A549 (cell line): ENCODE results near the gene APOBEC3H. TPM values are rescaled to one million over a fixed set of nuclear protein-coding genes. Genes with fewer than 3 reads are reported as not detected.

Source experiments
- ATAC-seq, 2 experiments: fragments of 200-7000 bp in 1 of 2; fragments of >200 bp in 1 of 2; cut with Nextera tagmentation in 1 of 2; cut with Tn5 transposase in 1 of 2; 3 replicates each; pipeline versions ENCODE4 v1.8.0 to v1.9.1; 2018 to 2020; ENCODE audit warnings: mild to moderate bottlenecking in 1 of 2, moderate library complexity in 1 of 2
- CTCF ChIA-PET: fragments of 300-600 bp; sonication (Branson Sonifier 250); formaldehyde crosslinking; extraction: SDS; loops from one replicate; lab custom pipeline; 2021; ENCODE audit warnings: antibody characterized with exemption, inconsistent platforms; lab: Yijun Ruan, JAX
- POLR2A ChIA-PET: fragments of 350-600 bp; formaldehyde crosslinking; extraction: SDS; loops from one replicate; lab custom pipeline; 2021; ENCODE audit warnings: antibody characterized with exemption, inconsistent platforms; lab: Yijun Ruan, JAX
- DNase-seq, 2 experiments: peaks; one replicate each; pipeline versions ENCODE4 v3.0.0 to v3.0.0-alpha.2; 2011 to 2016; ENCODE audit warnings: low read depth in 1 of 2, low spot score in 1 of 2
- FAIRE-seq: peaks from 2 replicates; lab custom pipeline; 2011; peaks lifted over from hg19 to GRCh38; lab: Jason Lieb, UNC
- H3K27ac ChIP-seq, 2 experiments: fragments of >200 bp; sonication (Bioruptor Twin); formaldehyde crosslinking; 3 replicates each; pipeline ENCODE4 v1.5.1; 2016 to 2017
- H3K4me1 ChIP-seq: fragments of >200 bp; sonication (Bioruptor Twin); formaldehyde crosslinking; 3 replicates; pipeline ENCODE4 v1.6.1; 2016
- H3K4me2 ChIP-seq: fragments of >200 bp; sonication (Bioruptor Twin); formaldehyde crosslinking; 3 replicates; pipeline ENCODE4 v1.6.1; 2016
- H3K4me3 ChIP-seq: fragments of >200 bp; sonication (Bioruptor Twin); formaldehyde crosslinking; 3 replicates; pipeline ENCODE4 v1.5.1; 2016
- H3K9me3 ChIP-seq: fragments of >200 bp; sonication (Bioruptor Twin); formaldehyde crosslinking; 3 replicates; pipeline ENCODE4 v1.6.1; 2016
- CEBPB ChIP-seq, 2 experiments: fragments of >200 bp in 1 of 2; sonication (Bioruptor Twin) in 1 of 2; formaldehyde crosslinking in 1 of 2; IDR thresholded peaks; 2 replicates each; pipeline ENCODE4 v1.6.1; 2012 to 2016
- CHD2 ChIP-seq: fragments of 150-350 bp; IDR thresholded peaks from 2 replicates; pipeline ENCODE4 v1.6.1; 2014; ENCODE audit warnings: low read length; ENCODE audit not compliant: partially characterized antibody
- ESRRA ChIP-seq: fragments of 150-350 bp; IDR thresholded peaks from 2 replicates; pipeline ENCODE4 v1.6.1; 2014; ENCODE audit warnings: mild to moderate bottlenecking, low read length, borderline replicate concordance
- FOXS1 ChIP-seq: fragments of 250-450 bp; sonication (Bioruptor Pico); IDR thresholded peaks from 2 replicates; pipeline ENCODE4 v1.5.0; 2020; ENCODE audit warnings: mild to moderate bottlenecking, moderate library complexity
- HOXB13 ChIP-seq: fragments of 250-450 bp; sonication (Bioruptor Pico); IDR thresholded peaks from 2 replicates; pipeline ENCODE4 v1.5.0; 2020; ENCODE audit warnings: low read depth, mild to moderate bottlenecking, moderate library complexity
- HOXB5 ChIP-seq: fragments of 250-450 bp; sonication (Bioruptor Pico); IDR thresholded peaks from 2 replicates; pipeline ENCODE4 v1.5.0; 2020; ENCODE audit warnings: mild to moderate bottlenecking, moderate library complexity
- JUN ChIP-seq, 2 experiments: fragments of >200 bp; sonication (Bioruptor Twin); formaldehyde crosslinking; IDR thresholded peaks; 2 replicates in 1 of 2; 3 replicates in 1 of 2; pipeline ENCODE4 v1.6.1; 2016 to 2017
- KDM5A ChIP-seq: fragments of 200-600 bp; sonication (generic); IDR thresholded peaks from 2 replicates; pipeline ENCODE4 v1.6.1; 2016; ENCODE audit warnings: antibody characterized with exemption, mild to moderate bottlenecking
- POLR2A ChIP-seq: IDR thresholded peaks from 2 replicates; pipeline ENCODE4 v1.6.1; 2012; ENCODE audit warnings: mild to moderate bottlenecking, low read length
- RCOR1 ChIP-seq: fragments of 150-350 bp; IDR thresholded peaks from 2 replicates; pipeline ENCODE4 v1.6.1; 2014; ENCODE audit warnings: antibody characterized with exemption, low read length, low read depth
- WGBS: methylation state at CpG from one replicate; pipeline ENCODE4 v1.1.6; 2017; ENCODE audit errors: missing lambda C conversion rate; 5-methylcytosine and 5-hydroxymethylcytosine counted together
- polyA plus RNA-seq, 4 experiments: library from polyadenylated mRNA; depleted of rRNA in 3 of 4; stranded (reverse); fragments of >200 nt; fragmentation: RNase III in 1 of 4; extraction: RNeasy Plus Mini Kit Qiagen cat#74134 plus additional on column Dnase treatment in 1 of 4; gene quantifications; 2 replicates in 3 of 4; 3 replicates in 1 of 4; pipeline ENCODE4 v1.2.3, GENCODE V29; 2011 to 2017
- TF ChIP-seq, protein P1 (sequence below): fragments of 450-650 bp; IDR thresholded peaks from 2 replicates; pipeline ENCODE4 v1.6.1; 2014; ENCODE audit warnings: antibody characterized with exemption
- TF ChIP-seq, protein P2 (sequence below): fragments of >200 bp; sonication (Bioruptor Twin); formaldehyde crosslinking; IDR thresholded peaks from 3 replicates; pipeline ENCODE4 v1.5.1; 2016
- TF ChIP-seq, protein P3 (sequence below): fragments of >200 bp; sonication (Bioruptor Twin); formaldehyde crosslinking; IDR thresholded peaks from 3 replicates; pipeline ENCODE4 v1.6.1; 2016
- TF ChIP-seq, protein P4 (sequence below): fragments of >200 bp; sonication (Bioruptor Twin); formaldehyde crosslinking; IDR thresholded peaks from 2 replicates; pipeline ENCODE4 v1.6.1; 2016
- TF ChIP-seq, protein P5 (sequence below): IDR thresholded peaks from 2 replicates; pipeline ENCODE4 v1.6.1; 2012
- TF ChIP-seq, protein P6 (sequence below): fragments of 200-600 bp; sonication (generic); IDR thresholded peaks from 2 replicates; pipeline ENCODE4 v1.6.1; 2016; ENCODE audit warnings: antibody characterized with exemption, mild to moderate bottlenecking, moderate library complexity

The APOBEC3H gene
- polyA plus RNA-seq, 2 of the 4 experiments (the other 2 are of a cell fraction), result 0.39 to 0.43 TPM

DNA sequence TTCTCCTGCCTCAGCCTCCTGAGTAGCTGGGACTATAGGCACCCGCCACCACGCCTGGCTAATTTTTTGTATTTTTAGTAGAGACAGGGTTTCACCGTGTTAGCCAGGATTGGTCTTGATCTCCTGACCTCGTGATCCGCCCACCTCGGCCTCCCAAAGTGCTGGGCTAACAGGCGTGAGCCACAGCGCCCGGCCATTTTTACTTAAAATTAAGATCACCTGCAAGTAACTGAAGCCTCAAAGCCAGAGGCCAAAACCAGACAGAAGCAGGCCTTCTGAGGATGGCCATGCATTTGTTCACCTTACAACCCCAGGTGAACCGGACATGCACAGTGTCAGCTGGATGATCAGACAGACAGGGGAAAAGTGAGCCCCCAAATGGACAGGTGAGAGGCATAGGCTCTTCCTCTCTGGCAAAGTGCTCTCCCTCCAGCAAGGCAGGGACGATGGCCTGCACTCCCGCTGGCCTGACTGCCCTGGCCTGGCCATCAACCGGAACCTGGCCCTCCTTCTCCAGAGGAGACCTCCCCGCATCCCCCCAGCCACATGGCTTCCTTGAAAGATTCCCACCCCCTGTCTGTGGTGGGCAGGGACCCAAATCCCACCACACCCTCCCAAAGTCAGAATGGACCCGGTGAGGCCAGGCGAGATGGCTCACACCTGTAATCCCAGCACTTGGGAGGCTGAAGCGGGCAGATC lies 25.9 kb downstream of the APOBEC3H start:
- Histone ChIP-seq H3K27ac (no peak overlapping the region), H3K4me2 (no peak overlapping the region), H3K4me3 (no peak overlapping the region), H3K4me1 (peaks cover under 1% of the 10 kb centered on the region; the same call in 1 of the 3 replicates), H3K9me3 (no peaks in the 10 kb centered on the region)
- CTCF ChIA-PET, result interaction anchor here (0.7 to 1.8 kb wide), 7 partner anchors 9 to 374 kb away, joined by 3 to 7 read pairs (median 3); no protein-coding TSS in a partner anchor
- FAIRE-seq (no peak), ATAC-seq (no peak), DNase-seq (no peak)
- POLR2A ChIA-PET, result no interaction called here
- TF ChIP-seq POLR2A, result no peak
- TF ChIP-seq CHD2, result no peak
- TF ChIP-seq, protein P1, sequence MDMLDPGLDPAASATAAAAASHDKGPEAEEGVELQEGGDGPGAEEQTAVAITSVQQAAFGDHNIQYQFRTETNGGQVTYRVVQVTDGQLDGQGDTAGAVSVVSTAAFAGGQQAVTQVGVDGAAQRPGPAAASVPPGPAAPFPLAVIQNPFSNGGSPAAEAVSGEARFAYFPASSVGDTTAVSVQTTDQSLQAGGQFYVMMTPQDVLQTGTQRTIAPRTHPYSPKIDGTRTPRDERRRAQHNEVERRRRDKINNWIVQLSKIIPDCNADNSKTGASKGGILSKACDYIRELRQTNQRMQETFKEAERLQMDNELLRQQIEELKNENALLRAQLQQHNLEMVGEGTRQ, result no peak
- TF ChIP-seq FOXS1 (CRISPR knock-in tag), result no peak
- no peak for TF ChIP-seq RCOR1
- TF ChIP-seq, protein P2, sequence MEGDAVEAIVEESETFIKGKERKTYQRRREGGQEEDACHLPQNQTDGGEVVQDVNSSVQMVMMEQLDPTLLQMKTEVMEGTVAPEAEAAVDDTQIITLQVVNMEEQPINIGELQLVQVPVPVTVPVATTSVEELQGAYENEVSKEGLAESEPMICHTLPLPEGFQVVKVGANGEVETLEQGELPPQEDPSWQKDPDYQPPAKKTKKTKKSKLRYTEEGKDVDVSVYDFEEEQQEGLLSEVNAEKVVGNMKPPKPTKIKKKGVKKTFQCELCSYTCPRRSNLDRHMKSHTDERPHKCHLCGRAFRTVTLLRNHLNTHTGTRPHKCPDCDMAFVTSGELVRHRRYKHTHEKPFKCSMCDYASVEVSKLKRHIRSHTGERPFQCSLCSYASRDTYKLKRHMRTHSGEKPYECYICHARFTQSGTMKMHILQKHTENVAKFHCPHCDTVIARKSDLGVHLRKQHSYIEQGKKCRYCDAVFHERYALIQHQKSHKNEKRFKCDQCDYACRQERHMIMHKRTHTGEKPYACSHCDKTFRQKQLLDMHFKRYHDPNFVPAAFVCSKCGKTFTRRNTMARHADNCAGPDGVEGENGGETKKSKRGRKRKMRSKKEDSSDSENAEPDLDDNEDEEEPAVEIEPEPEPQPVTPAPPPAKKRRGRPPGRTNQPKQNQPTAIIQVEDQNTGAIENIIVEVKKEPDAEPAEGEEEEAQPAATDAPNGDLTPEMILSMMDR, result no peak
- TF ChIP-seq, protein P3, sequence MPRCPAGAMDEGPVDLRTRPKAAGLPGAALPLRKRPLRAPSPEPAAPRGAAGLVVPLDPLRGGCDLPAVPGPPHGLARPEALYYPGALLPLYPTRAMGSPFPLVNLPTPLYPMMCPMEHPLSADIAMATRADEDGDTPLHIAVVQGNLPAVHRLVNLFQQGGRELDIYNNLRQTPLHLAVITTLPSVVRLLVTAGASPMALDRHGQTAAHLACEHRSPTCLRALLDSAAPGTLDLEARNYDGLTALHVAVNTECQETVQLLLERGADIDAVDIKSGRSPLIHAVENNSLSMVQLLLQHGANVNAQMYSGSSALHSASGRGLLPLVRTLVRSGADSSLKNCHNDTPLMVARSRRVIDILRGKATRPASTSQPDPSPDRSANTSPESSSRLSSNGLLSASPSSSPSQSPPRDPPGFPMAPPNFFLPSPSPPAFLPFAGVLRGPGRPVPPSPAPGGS, result no peak
- no peak for TF ChIP-seq KDM5A
- TF ChIP-seq, protein P4, sequence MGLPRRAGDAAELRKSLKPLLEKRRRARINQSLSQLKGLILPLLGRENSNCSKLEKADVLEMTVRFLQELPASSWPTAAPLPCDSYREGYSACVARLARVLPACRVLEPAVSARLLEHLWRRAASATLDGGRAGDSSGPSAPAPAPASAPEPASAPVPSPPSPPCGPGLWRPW, result no peak
- TF ChIP-seq, protein P5, sequence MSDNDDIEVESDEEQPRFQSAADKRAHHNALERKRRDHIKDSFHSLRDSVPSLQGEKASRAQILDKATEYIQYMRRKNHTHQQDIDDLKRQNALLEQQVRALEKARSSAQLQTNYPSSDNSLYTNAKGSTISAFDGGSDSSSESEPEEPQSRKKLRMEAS, result no peak
- no peak for TF ChIP-seq CEBPB (IDR thresholded peaks at IDR 0.05)
- TF ChIP-seq HOXB5 (CRISPR knock-in tag), result no peak
- no peak for TF ChIP-seq HOXB13 (CRISPR knock-in tag)
- TF ChIP-seq, protein P6, sequence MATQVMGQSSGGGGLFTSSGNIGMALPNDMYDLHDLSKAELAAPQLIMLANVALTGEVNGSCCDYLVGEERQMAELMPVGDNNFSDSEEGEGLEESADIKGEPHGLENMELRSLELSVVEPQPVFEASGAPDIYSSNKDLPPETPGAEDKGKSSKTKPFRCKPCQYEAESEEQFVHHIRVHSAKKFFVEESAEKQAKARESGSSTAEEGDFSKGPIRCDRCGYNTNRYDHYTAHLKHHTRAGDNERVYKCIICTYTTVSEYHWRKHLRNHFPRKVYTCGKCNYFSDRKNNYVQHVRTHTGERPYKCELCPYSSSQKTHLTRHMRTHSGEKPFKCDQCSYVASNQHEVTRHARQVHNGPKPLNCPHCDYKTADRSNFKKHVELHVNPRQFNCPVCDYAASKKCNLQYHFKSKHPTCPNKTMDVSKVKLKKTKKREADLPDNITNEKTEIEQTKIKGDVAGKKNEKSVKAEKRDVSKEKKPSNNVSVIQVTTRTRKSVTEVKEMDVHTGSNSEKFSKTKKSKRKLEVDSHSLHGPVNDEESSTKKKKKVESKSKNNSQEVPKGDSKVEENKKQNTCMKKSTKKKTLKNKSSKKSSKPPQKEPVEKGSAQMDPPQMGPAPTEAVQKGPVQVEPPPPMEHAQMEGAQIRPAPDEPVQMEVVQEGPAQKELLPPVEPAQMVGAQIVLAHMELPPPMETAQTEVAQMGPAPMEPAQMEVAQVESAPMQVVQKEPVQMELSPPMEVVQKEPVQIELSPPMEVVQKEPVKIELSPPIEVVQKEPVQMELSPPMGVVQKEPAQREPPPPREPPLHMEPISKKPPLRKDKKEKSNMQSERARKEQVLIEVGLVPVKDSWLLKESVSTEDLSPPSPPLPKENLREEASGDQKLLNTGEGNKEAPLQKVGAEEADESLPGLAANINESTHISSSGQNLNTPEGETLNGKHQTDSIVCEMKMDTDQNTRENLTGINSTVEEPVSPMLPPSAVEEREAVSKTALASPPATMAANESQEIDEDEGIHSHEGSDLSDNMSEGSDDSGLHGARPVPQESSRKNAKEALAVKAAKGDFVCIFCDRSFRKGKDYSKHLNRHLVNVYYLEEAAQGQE, result no peak
- TF ChIP-seq JUN (IDR thresholded peaks at IDR 0.05), result no peak
- no peak for TF ChIP-seq ESRRA
- 75% methylated on average over 14 of the region's 17 CpGs for WGBS
